HG03280 (cell line): Measurements from ENCODE around the gene CFAP54.

Experiments
- ATAC-seq: cut with Tn5 transposase; IDR thresholded peaks from one replicate; pipeline ENCODE4 v1.9.1; 2021; ENCODE audit warnings: mild to moderate bottlenecking, moderate library complexity; ENCODE audit not compliant: unreplicated experiment

Gene CFAP54

DNA sequence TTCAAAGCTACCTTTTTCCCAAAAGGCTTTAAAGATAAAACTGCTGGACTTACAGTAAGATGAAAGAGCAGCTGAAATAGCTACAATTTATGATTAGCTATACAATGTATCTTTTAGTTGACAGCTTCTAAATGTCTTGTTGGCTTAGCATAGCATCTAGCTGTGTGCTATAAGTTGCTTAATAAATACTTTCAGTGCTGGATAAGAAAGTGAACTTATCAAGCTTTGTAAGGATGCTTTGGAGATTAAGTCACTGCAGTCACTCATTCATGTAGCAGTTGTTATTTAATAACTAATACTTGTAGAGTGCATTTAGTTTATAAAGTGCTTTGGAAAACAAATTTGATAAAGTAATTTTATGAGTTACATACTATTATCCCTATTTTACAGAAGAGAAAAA is 14.6 kb downstream of the CFAP54 start:
- ATAC-seq, result no peak

DNA sequence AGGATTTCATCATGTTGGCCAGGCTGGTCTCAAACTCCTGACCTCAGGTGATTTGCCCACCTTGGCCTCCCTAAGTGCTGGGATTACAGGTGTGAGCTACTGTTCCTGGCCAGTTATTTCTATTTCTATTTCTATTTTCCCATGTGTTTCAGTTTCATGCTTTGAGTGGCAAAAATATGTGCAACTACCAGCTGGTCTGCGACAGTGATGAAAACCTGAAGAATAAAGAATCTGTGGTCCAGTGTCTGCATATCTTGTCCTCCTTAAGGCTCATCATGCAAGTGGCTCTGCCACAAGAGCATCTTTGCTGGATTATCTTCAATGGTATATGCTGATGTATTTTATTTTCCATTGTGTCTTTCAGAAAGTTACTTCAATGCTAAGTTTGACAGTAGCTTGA is 17.4 kb downstream of the CFAP54 start:
- no peak for ATAC-seq

DNA sequence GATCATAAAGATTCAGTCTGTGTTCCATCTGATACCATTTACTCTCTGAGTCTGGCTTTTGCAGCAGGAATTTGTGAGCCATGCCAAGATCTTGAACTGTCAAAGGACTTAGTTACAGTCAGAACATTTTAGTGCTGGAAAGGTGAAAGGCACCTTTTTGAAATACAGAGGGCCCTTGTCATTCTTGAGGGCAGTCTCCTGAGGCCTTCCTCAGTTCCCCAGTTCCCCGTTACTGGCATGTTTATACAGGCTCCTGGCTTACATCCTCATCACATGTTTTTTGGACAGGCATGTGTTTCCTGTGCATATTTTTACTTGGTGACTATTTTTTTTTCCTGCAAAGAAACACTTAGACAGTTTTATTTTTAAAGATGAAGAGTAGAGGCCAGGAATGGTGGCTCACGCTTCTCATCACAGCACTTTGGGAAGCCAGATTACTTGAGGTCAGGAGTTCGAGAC is 21.0 kb downstream of the CFAP54 start:
- ATAC-seq, result no peak

GRCh38 chr12:96513166-96513565 is 23.8 kb downstream of the CFAP54 start:
- no peak for ATAC-seq

DNA sequence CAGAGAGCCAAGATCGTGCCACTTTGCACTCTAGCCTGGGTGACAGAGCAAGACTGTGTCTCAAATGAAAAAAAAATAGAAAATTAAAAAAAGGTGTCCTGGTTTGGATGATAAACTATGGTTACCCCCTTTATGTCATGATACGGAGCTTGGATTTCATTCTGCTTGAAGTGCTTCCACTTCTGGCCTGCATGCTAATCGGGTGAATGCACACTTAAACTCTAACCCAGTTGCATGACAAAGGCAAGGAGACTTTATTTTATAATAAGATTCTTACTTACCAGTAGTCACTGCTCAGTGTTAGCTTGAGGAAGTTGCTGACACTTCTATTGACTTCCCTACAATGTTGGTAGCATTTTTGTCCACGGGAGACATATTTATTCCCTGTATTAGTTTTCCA is 24.3 kb downstream of the CFAP54 start:
- ATAC-seq, result no peak

GRCh38 chr12:96514328-96514727 is 25.0 kb downstream of the CFAP54 start:
- peak; percentile 90 for ATAC-seq

DNA sequence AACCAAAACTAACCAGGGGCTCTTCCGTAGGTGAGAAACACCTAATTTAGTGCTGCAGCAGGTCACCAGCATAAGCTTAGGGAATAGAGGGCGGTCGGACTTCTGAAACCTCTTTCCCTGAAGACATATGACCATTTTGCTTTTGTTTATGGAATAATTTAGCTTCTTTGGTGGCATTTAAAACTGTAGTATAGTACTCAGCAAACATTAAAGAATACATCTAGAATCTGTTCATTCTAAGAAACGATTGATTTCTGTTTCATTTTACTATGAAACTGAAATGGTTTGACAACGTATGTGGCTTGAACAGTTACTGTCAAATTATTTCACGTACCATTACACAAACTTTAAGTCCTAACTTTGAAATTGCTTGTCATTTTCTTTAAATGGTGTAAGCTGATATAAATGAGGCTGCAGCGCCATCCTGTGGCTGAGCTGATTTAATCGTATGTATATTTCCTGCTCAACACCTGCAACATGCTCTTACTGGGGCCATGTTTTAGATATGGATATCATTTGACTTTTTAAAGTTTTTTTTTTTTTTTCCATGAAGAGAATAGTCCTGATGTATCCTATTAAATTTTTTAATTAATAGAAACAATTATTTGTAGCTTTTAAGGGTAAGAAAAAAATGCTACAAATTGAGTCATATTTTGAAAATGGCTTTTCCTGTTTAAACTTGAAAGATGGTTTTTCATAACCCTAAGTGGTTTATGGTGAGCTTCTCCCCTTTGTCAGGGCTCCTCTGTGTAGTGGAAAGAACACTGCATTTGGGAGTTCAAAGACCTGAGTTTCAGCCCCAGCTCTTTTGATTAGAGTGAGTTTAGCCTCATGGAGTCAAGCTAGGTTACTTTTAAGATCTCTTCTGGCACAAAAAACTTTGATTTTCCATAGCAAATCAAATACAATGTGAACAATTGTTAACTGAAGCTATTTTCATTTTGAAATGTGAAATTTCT is 27.4 kb downstream of the CFAP54 start:
- ATAC-seq, result peak; percentile 53

DNA sequence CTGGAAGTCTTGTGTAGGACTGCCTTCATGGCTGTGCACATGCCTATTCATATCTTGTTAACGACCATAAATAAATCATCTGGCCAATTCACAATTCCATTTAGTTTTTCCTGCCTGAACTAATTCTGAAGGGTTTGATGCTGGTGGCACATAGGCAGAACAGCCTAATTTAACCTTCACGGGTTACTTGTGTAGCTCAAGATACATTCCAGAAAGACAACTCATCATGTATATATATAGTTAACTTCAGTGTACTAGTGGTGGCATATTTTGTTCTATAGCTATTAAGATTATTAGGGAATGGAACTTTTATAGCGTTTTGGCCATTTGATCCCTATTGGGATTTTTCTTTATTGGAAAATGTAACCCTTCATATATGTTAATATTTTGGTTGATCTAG is 31.4 kb downstream of the CFAP54 start:
- no peak for ATAC-seq

DNA sequence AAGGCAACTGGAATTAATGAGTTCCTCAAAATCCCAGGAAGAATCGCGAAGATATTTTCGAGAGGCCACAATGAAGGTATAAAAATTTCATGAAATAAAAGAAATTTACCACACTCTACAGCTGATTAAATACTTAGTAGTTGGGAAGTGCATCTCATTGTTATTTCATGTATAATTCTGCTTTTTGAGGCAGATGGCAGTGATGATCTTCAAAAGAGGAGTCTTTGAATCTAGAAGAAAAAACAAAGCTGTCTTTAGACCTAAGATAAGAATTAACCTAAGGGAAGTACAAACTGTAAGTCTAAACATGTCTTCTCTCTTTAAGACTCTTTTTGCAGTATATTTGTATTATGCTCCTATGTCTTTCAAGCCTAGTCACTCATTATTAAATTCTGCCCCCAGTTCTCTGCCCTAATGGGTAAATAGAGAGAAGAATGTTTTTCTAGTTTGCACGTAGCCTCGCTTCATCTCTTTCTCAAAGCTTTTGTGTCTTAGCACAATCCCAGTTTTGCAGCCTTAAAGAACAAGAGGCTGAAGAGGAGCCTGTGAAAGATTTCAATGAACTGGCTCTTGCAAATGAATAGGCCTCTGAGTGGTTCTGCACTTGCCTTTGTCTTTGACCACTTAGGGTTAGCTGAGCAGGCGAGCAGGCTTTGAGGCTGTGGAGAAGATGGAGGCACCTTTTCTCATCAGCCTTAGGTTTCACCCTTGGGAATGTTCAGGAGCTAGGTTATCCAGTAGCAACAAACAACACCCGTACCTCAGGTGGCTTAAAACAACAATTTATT is 32.7 kb downstream of the CFAP54 start:
- no peak for ATAC-seq

GRCh38 chr12:96522690-96523089 is 33.3 kb downstream of the CFAP54 start:
- ATAC-seq, result no peak

GRCh38 chr12:96526110-96526509 is 36.7 kb downstream of the CFAP54 start:
- ATAC-seq, result no peak

DNA sequence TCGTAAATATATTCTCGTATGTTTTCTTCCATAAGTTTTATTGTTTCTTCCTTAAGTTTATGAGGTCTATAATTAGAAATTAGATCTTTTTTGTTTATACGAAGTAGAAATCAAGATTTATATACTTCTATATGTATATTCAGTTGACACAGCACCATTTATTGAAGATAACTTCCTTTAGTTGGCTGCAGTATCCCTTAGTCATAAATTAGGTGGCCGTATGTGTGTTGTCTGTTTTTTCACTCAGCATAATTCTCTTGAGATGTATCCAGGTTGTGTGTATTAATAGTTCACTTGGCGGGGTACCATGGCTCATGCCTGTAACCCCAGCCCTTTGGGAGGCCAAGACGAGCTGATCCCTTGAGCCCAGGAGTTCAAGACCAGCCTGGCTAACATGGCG is 40.5 kb downstream of the CFAP54 start:
- ATAC-seq, result no peak

GRCh38 chr12:96534339-96534738 is 45.0 kb downstream of the CFAP54 start:
- ATAC-seq, result no peak

DNA sequence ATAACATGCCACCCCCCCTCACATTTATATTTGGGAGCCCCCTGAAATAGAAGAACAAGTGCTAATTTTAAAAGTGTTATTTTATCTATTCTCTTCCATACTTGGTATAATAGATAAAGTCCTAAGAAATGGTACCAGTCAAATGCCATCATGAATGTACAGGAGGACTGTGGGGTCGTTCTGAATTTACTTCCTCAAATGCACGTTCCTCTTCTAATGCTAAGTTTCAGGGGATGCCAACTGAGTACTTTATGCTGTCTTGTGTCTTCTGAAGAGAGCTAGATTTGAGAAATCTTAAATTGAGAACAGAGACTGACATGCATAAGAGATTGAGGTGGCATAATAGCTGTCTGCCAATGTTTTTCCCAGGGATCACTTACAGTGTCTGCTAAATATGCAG is 59.0 kb downstream of the CFAP54 start:
- ATAC-seq, result no peak

GRCh38 chr12:96549341-96549740 is 60.0 kb downstream of the CFAP54 start:
- no peak for ATAC-seq

- ATAC-seq, result peak; percentile 31
Observed at GRCh38 chr12:96570579-96570978, 81.2 kb downstream of the CFAP54 start.

- peak; percentile 89 for ATAC-seq
Observed at GRCh38 chr12:96571101-96571862, 81.9 kb downstream of the CFAP54 start.

- ATAC-seq, result peak; percentile 90
Observed at GRCh38 chr12:96578526-96579125, 89.2 kb downstream of the CFAP54 start.

GRCh38 chr12:96585977-96586376 is 96.6 kb downstream of the CFAP54 start:
- ATAC-seq, result no peak

GRCh38 chr12:96587691-96588090 is 98.3 kb downstream of the CFAP54 start:
- ATAC-seq, result no peak

DNA sequence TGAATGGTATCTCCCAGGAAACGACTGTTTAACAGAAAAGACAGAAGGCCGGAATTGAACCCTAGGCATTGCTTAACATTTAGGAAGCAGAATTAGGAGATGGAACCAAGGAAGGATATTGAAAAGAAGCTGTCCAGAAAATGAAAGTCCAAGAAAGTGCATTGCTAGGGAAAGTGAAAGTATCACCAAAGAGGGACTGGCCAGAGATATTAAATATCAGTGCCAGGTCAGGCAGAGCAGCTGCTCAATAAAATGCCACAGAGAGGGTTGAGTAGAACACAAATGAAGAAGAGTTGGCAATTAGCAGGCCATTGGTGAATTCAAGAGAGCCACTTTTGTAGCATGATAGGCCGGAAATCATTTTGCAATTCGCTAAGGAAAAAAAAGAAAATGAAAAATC is 101.6 kb downstream of the CFAP54 start:
- no peak for ATAC-seq
